Measurements from ENCODE around the gene TUFT1. TPM values are rescaled to one million over a fixed set of nuclear protein-coding genes. Genes with fewer than 3 reads are reported as not detected.
A peak's percentile ranks its signal among the peaks of the same experiment; 100 is the strongest.
"Not testable (repeated sequence)": the region's sequence is repeated elsewhere in the genome, so short reads cannot be mapped to it uniquely, and the experiment has no call there.

Gene TUFT1
- total RNA-seq, 2 donors from 2014 or later, result 2.0 to 2.3 TPM

DNA sequence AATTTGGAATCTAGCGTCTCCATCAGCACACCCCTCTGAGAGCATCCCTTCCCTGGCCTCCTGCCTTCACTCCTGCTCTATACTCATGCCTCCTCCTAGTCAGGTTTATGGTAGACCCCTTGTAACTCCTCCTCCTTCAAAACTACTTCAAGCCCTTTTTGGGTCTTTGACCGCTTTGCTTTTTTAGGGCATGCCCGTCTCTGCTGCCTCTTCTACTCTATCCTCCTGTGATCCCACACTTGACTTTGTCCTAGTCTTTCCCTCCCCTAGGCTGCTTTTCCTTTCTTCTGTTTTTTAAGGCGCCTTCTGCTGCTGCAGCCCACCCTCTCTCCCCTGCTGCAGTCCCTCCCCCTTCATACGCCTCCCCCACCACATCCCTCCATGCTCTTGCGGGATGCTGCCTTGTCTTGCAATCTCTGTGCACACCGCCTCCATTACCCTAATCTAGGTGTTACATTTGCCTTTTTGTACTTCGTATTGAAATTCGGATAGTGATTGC, 73.2 kb downstream of the TUFT1 start:
- H3K36me3 Mint-ChIP-seq, result peaks cover 12% of the 10 kb centered on the region
- H3K9me3 Mint-ChIP-seq, result no peaks in the 10 kb centered on the region
- DNase-seq (ENCODE audit: low spot score) (no peak), ATAC-seq (no peak)
- peaks cover 2 to 4% of the 10 kb centered on the region in 2 donors for H3K27me3 Mint-ChIP-seq
- peaks cover 27 to 28% of the 10 kb centered on the region in 2 donors for H3K4me1 Mint-ChIP-seq (ENCODE audit: low read depth in 2 of 2)
- H3K4me3 Mint-ChIP-seq, result peak overlapping the region; percentile 97
- peak overlapping the region; percentile 79 to 91 for H3K27ac Mint-ChIP-seq

- Mint-ChIP-seq H3K27me3 (no peaks in the 10 kb centered on the region), H3K27ac (no peak overlapping the region), H3K4me1 (ENCODE audit: low read depth in 2 of 2) (peaks cover 34% of the 10 kb centered on the region in 2 donors), H3K36me3 (peaks cover 12% of the 10 kb centered on the region), H3K9me3 (no peaks in the 10 kb centered on the region), H3K4me3 (no peak overlapping the region)
- no peak for DNase-seq (ENCODE audit: low spot score)
- no peak for ATAC-seq
Measured at GRCh38 chr1:151615711-151616504, 75.8 kb downstream of the TUFT1 start.

- ATAC-seq, result no peak
- Mint-ChIP-seq H3K9me3 (no peaks in the 10 kb centered on the region), H3K27ac (no peak overlapping the region), H3K4me3 (no peak overlapping the region), H3K4me1 (ENCODE audit: low read depth in 2 of 2) (peaks cover 31 to 34% of the 10 kb centered on the region in 2 donors), H3K27me3 (no peaks in the 10 kb centered on the region), H3K36me3 (peaks cover 12% of the 10 kb centered on the region)
- DNase-seq (ENCODE audit: low spot score), result no peak
Measured at GRCh38 chr1:151616505-151616849, 76.4 kb downstream of the TUFT1 start.

GRCh38 chr1:151618003-151618402, 77.9 kb downstream of the TUFT1 start:
- H3K27ac Mint-ChIP-seq, result no peak overlapping the region

DNA sequence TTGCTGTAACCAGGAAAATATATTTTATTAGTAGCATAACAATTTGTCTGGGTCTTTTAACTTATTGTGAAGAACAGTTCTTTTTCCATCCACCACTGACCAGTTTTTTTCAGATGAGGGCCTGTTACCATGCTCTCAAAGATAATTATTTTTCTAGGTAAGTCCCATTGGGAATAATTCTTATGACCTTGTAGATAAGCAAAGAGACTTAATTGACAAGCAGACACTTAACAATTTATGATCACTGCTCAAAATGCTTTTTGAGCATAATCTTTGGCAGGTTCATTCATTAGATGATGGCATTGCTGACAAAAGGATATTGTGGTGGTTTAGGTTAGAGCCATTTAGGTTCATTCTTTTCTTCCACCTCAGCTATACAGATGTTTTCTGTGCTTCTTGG, 78.4 kb downstream of the TUFT1 start:
- H3K27ac Mint-ChIP-seq, result no peak overlapping the region
- peaks cover 22 to 23% of the 10 kb centered on the region in 2 donors for H3K4me1 Mint-ChIP-seq (ENCODE audit: low read depth in 2 of 2)
- ATAC-seq (no peak), DNase-seq (ENCODE audit: low spot score) (no peak)
- H3K36me3 Mint-ChIP-seq, result peaks cover under 1% of the 10 kb centered on the region
- no peak overlapping the region for H3K4me3 Mint-ChIP-seq
- no peaks in the 10 kb centered on the region for H3K27me3 Mint-ChIP-seq
- H3K9me3 Mint-ChIP-seq, result no peaks in the 10 kb centered on the region

More at GRCh38 chr1:151618003-151618402, 77.9 kb downstream of the TUFT1 start:
- ATAC-seq (no peak), DNase-seq (ENCODE audit: low spot score) (no peak)
- no peaks in the 10 kb centered on the region for H3K27me3 Mint-ChIP-seq
- H3K4me1 Mint-ChIP-seq (ENCODE audit: low read depth in 2 of 2), result peaks cover 27 to 28% of the 10 kb centered on the region in 2 donors
- no peak overlapping the region for H3K4me3 Mint-ChIP-seq
- peaks cover 5% of the 10 kb centered on the region for H3K36me3 Mint-ChIP-seq
- no peaks in the 10 kb centered on the region for H3K9me3 Mint-ChIP-seq

- not testable (repeated sequence) for H3K9me3 Mint-ChIP-seq; H3K36me3 Mint-ChIP-seq; H3K27ac Mint-ChIP-seq; H3K4me3 Mint-ChIP-seq; DNase-seq (ENCODE audit: low spot score); ATAC-seq; H3K27me3 Mint-ChIP-seq
- H3K4me1 Mint-ChIP-seq (ENCODE audit: low read depth in 2 of 2), result peaks cover 17 to 18% of the 10 kb centered on the region in 2 donors
Measured at GRCh38 chr1:151618996-151619395, 78.9 kb downstream of the TUFT1 start.

- Mint-ChIP-seq H3K27ac (no peak overlapping the region), H3K4me1 (ENCODE audit: low read depth in 2 of 2) (peaks cover 15 to 17% of the 10 kb centered on the region in 2 donors), H3K4me3 (no peak overlapping the region), H3K36me3 (no peaks in the 10 kb centered on the region), H3K9me3 (no peaks in the 10 kb centered on the region), H3K27me3 (no peaks in the 10 kb centered on the region)
- DNase-seq (ENCODE audit: low spot score), result no peak
- ATAC-seq, result no peak
Measured at GRCh38 chr1:151619489-151620093, 79.5 kb downstream of the TUFT1 start.

- Mint-ChIP-seq H3K27ac (no peak overlapping the region), H3K4me3 (no peak overlapping the region), H3K36me3 (no peaks in the 10 kb centered on the region), H3K27me3 (no peaks in the 10 kb centered on the region), H3K9me3 (no peaks in the 10 kb centered on the region), H3K4me1 (ENCODE audit: low read depth in 2 of 2) (peaks cover 12 to 14% of the 10 kb centered on the region in 2 donors)
- no peak for DNase-seq (ENCODE audit: low spot score)
- no peak for ATAC-seq
Measured at GRCh38 chr1:151620286-151620685, 80.2 kb downstream of the TUFT1 start.

GRCh38 chr1:151621351-151621750, 81.2 kb downstream of the TUFT1 start:
- DNase-seq (ENCODE audit: low spot score), result no peak
- no peaks in the 10 kb centered on the region for H3K36me3 Mint-ChIP-seq
- H3K4me3 Mint-ChIP-seq, result no peak overlapping the region
- H3K9me3 Mint-ChIP-seq, result no peaks in the 10 kb centered on the region
- no peaks in the 10 kb centered on the region for H3K27me3 Mint-ChIP-seq
- no peak for ATAC-seq
- H3K4me1 Mint-ChIP-seq (ENCODE audit: low read depth in 2 of 2), result peaks cover 10 to 13% of the 10 kb centered on the region in 2 donors
- peak overlapping the region in 1 of 2 donors; percentile 57 for H3K27ac Mint-ChIP-seq

GRCh38 chr1:151624783-151625182, 84.7 kb downstream of the TUFT1 start:
- no peak overlapping the region for H3K4me3 Mint-ChIP-seq
- DNase-seq (ENCODE audit: low spot score) (no peak), ATAC-seq (no peak)
- H3K27me3 Mint-ChIP-seq, result no peaks in the 10 kb centered on the region
- no peaks in the 10 kb centered on the region for H3K36me3 Mint-ChIP-seq
- H3K4me1 Mint-ChIP-seq (ENCODE audit: low read depth in 2 of 2), result peaks cover 7 to 10% of the 10 kb centered on the region in 2 donors
- no peak overlapping the region for H3K27ac Mint-ChIP-seq
- no peaks in the 10 kb centered on the region for H3K9me3 Mint-ChIP-seq

DNA sequence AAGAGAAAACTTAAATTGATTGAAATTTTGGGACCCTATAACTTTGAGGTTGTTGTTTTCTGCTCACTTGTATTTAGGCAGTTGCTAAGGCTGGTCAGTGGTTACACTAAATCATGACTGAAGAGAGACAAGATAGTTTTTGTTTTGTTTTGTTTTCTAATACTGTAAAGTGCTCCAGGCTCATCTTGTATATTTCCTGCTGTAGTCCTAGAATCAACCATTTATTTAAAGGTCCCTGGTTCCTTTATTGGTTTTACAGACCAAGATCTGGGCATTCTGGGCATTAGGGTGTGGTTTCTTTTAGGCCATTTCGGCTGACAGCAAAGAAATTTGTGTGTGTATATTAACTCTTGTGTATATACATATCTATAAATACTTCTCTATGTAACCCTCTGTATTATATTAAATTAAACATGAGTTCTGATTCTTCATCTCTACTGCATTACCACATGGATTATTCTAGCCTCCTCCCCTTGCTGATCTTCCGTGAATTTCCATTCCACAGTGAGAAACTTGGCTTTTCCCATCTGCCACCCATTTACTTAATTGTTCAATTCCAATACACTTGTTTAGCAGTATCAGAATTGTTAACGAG, 86.7 kb downstream of the TUFT1 start:
- Mint-ChIP-seq H3K4me3 (no peak overlapping the region), H3K4me1 (ENCODE audit: low read depth in 2 of 2) (peaks cover under 1 to 2% of the 10 kb centered on the region in 2 donors), H3K36me3 (no peaks in the 10 kb centered on the region), H3K9me3 (no peaks in the 10 kb centered on the region), H3K27me3 (no peaks in the 10 kb centered on the region), H3K27ac (no peak overlapping the region)
- DNase-seq (ENCODE audit: low spot score) (no peak), ATAC-seq (no peak)

DNA sequence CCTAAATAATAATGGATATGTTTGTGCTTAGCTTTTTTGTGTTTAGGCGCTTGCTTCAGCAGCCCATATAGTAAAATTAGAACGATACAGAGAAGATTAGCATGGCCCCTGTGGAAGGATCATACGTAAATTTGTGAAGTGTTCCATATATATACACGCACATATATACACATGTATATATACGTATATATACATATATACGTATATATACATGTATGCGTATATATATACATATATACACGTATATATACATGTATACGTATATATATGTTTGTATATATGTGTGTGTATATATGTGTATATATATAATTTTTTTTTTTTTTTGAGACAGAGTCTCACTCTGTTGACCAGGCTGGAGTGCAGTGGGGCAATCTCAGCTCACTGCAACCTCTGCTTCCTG, 89.2 kb downstream of the TUFT1 start:
- H3K27me3 Mint-ChIP-seq, result no peaks in the 10 kb centered on the region
- H3K9me3 Mint-ChIP-seq, result no peaks in the 10 kb centered on the region
- no peak for DNase-seq (ENCODE audit: low spot score)
- no peaks in the 10 kb centered on the region for H3K4me1 Mint-ChIP-seq (ENCODE audit: low read depth in 2 of 2)
- H3K4me3 Mint-ChIP-seq, result no peak overlapping the region
- no peak for ATAC-seq
- H3K36me3 Mint-ChIP-seq, result no peaks in the 10 kb centered on the region
- no peak overlapping the region for H3K27ac Mint-ChIP-seq

Measured in natural killer cell treated with Interleukin-12 subunit alpha and Interleukin-12 subunit beta and Interleukin-15 and Interleukin-18, amount 100 ng/mL, for 72 hours (primary cell).